ENCODE measurements around the gene IGSF6.
"Not testable (repeated sequence)": the region's sequence is repeated elsewhere in the genome, so short reads cannot be mapped to it uniquely, and the experiment has no call there.

Gene IGSF6

GRCh38 chr16:21651515-21651914, 893 bp downstream of the IGSF6 start:
- DNase-seq = no peak

- DNase-seq = no peak
Observed at GRCh38 chr16:21650521-21650920, 1.9 kb downstream of the IGSF6 start.

GRCh38 chr16:21649826-21650406, 2.5 kb downstream of the IGSF6 start:
- DNase-seq = not testable (repeated sequence)

GRCh38 chr16:21647562-21648164, 4.7 kb downstream of the IGSF6 start:
- DNase-seq = no peak

- DNase-seq = peak; percentile 90
Observed at GRCh38 chr16:21646721-21647561, 5.5 kb downstream of the IGSF6 start.

- no peak for DNase-seq
Observed at GRCh38 chr16:21646091-21646490, 6.3 kb downstream of the IGSF6 start.

- peak; percentile 67 for DNase-seq
Observed at GRCh38 chr16:21645261-21645721, 7.1 kb downstream of the IGSF6 start.

- DNase-seq = no peak
Observed at GRCh38 chr16:21644674-21645073, 7.7 kb downstream of the IGSF6 start.

GRCh38 chr16:21643785-21644184, 8.6 kb downstream of the IGSF6 start:
- DNase-seq = no peak

- no peak for DNase-seq
Observed at GRCh38 chr16:21642861-21643260, 9.5 kb downstream of the IGSF6 start.

- no peak for DNase-seq
Observed at GRCh38 chr16:21641916-21642315, 10.5 kb downstream of the IGSF6 start.

- DNase-seq = no peak
Observed at GRCh38 chr16:21639493-21639892, 12.9 kb downstream of the IGSF6 start.

- DNase-seq = peak; percentile 59
Observed at GRCh38 chr16:21638573-21638975, 13.8 kb downstream of the IGSF6 start.

- no peak for DNase-seq
Observed at GRCh38 chr16:21637032-21637968, 15.1 kb downstream of the IGSF6 start.

GRCh38 chr16:21635694-21636093, 16.7 kb downstream of the IGSF6 start:
- not testable (repeated sequence) for DNase-seq

- DNase-seq = no peak
Observed at GRCh38 chr16:21634216-21634615, 18.2 kb downstream of the IGSF6 start.

- not testable (repeated sequence) for DNase-seq
Observed at GRCh38 chr16:21631951-21632575, 20.3 kb downstream of the IGSF6 start.

- not testable (repeated sequence) for DNase-seq
Observed at GRCh38 chr16:21631376-21631775, 21.0 kb downstream of the IGSF6 start.

GRCh38 chr16:21630866-21631265, 21.5 kb downstream of the IGSF6 start:
- not testable (repeated sequence) for DNase-seq

GRCh38 chr16:21629616-21630539, 22.5 kb downstream of the IGSF6 start:
- DNase-seq = not testable (repeated sequence)

GRCh38 chr16:21628772-21629171, 23.6 kb downstream of the IGSF6 start:
- DNase-seq = no peak

All from activated CD4-positive, alpha-beta T cell treated with anti-CD3 and anti-CD28 coated beads, Interleukin-2, Interleukin-6, amounts not matched to agents 100 ng/mL and 50 ng/mL, durations not matched to agents 16 hours and 8 hours (primary cell).